Mononuclear cell (primary cell): ENCODE measurements around the gene TEX10. TPM values are rescaled to one million over a fixed set of nuclear protein-coding genes. Genes with fewer than 3 reads are reported as not detected.
A peak's percentile ranks its signal among the peaks of the same experiment; 100 is the strongest.
"Not testable (repeated sequence)": the region's sequence is repeated elsewhere in the genome, so short reads cannot be mapped to it uniquely, and the experiment has no call there.

Experiments used
- H3K27me3 ChIP-seq: 2 replicates; pipeline ENCODE4 v1.6.0; 2011; ENCODE audit warnings: low read length, control low read depth; ENCODE audit not compliant: insufficient read depth
- H3K4me1 ChIP-seq: 2 replicates; pipeline ENCODE4 v1.5.1; 2011; ENCODE audit warnings: mild to moderate bottlenecking, low read length, control low read depth; ENCODE audit not compliant: insufficient read depth
- H3K4me3 ChIP-seq: 2 replicates; pipeline ENCODE4 v1.5.1; 2011; ENCODE audit warnings: mild to moderate bottlenecking, low read length, moderate library complexity
- H3K9me3 ChIP-seq: 2 replicates; pipeline ENCODE4 v1.5.1; 2011; ENCODE audit warnings: low read depth, mild to moderate bottlenecking, control low read depth, low read length
- total RNA-seq: library from RNA; depleted of rRNA; stranded (reverse); fragments of >200 nt; gene quantifications from one replicate; pipeline ENCODE4 v1.2.3, GENCODE V29; 2012

TEX10 gene
- total RNA-seq, result 18.9 TPM

GRCh38 chr9:100352727-100353505, at the start of gene TEX10:
Gene TEX10 (minus strand): TSS chr9:100352942. CDS start chr9:100349363, 3,579 bp downstream.
- Histone ChIP-seq H3K4me3 (peak within 1 kb of the TSS; percentile 76), H3K4me1 (peaks cover 15% of the 10 kb centered on the region), H3K9me3 (no peaks in the 10 kb centered on the region), H3K27me3 (no peaks in the 10 kb centered on the region)

- Histone ChIP-seq H3K27me3 (no peaks in the 10 kb centered on the region), H3K4me1 (no peaks in the 10 kb centered on the region), H3K4me3 (no peak overlapping the region), H3K9me3 (no peaks in the 10 kb centered on the region)
These were observed 48.3 kb upstream of the TEX10 start for GRCh38 chr9:100401042-100401441.

- no peaks in the 10 kb centered on the region for H3K9me3 ChIP-seq
- peaks cover 6% of the 10 kb centered on the region for H3K4me1 ChIP-seq
- H3K4me3 ChIP-seq, result no peak overlapping the region
- H3K27me3 ChIP-seq, result no peaks in the 10 kb centered on the region
These were observed 45.0 kb upstream of the TEX10 start for GRCh38 chr9:100397529-100398266.

GRCh38 chr9:100396769-100397168, 44.0 kb upstream of the TEX10 start:
- Histone ChIP-seq H3K9me3 (no peaks in the 10 kb centered on the region), H3K4me3 (no peak overlapping the region), H3K4me1 (peaks cover 6% of the 10 kb centered on the region), H3K27me3 (no peaks in the 10 kb centered on the region)

- no peak overlapping the region for H3K4me3 ChIP-seq
- no peaks in the 10 kb centered on the region for H3K27me3 ChIP-seq
- peaks cover 6% of the 10 kb centered on the region for H3K4me1 ChIP-seq
- H3K9me3 ChIP-seq, result no peaks in the 10 kb centered on the region
These were observed 42.1 kb upstream of the TEX10 start for GRCh38 chr9:100394816-100395215.

- H3K27me3 ChIP-seq, result no peaks in the 10 kb centered on the region
- peaks cover 6% of the 10 kb centered on the region for H3K4me1 ChIP-seq
- no peaks in the 10 kb centered on the region for H3K9me3 ChIP-seq
- no peak overlapping the region for H3K4me3 ChIP-seq
These were observed 41.4 kb upstream of the TEX10 start for GRCh38 chr9:100394032-100394695.

- H3K4me3 ChIP-seq, H3K9me3 ChIP-seq, H3K4me1 ChIP-seq, H3K27me3 ChIP-seq: not testable (repeated sequence)
These were observed 40.2 kb upstream of the TEX10 start for GRCh38 chr9:100392989-100393388.

GRCh38 chr9:100379862-100380261, 27.1 kb upstream of the TEX10 start:
- no peak overlapping the region for H3K4me3 ChIP-seq
- peaks cover 6% of the 10 kb centered on the region for H3K9me3 ChIP-seq
- no peaks in the 10 kb centered on the region for H3K27me3 ChIP-seq
- H3K4me1 ChIP-seq, result no peaks in the 10 kb centered on the region

- H3K27me3 ChIP-seq, result no peaks in the 10 kb centered on the region
- H3K9me3 ChIP-seq, result no peaks in the 10 kb centered on the region
- no peak overlapping the region for H3K4me3 ChIP-seq
- H3K4me1 ChIP-seq, result no peaks in the 10 kb centered on the region
These were observed 24.3 kb upstream of the TEX10 start for GRCh38 chr9:100377015-100377414.

GRCh38 chr9:100375658-100376057, 22.9 kb upstream of the TEX10 start:
- Histone ChIP-seq H3K4me3 (no peak overlapping the region), H3K4me1 (no peaks in the 10 kb centered on the region), H3K9me3 (no peaks in the 10 kb centered on the region), H3K27me3 (no peaks in the 10 kb centered on the region)

- Histone ChIP-seq H3K4me1 (no peaks in the 10 kb centered on the region), H3K4me3 (no peak overlapping the region), H3K9me3 (no peaks in the 10 kb centered on the region), H3K27me3 (no peaks in the 10 kb centered on the region)
These were observed 19.9 kb upstream of the TEX10 start for GRCh38 chr9:100372648-100373047.

- H3K27me3 ChIP-seq, result no peaks in the 10 kb centered on the region
- H3K9me3 ChIP-seq, result no peaks in the 10 kb centered on the region
- H3K4me1 ChIP-seq, result no peaks in the 10 kb centered on the region
- no peak overlapping the region for H3K4me3 ChIP-seq
These were observed 17.5 kb upstream of the TEX10 start for GRCh38 chr9:100370064-100370723.

- H3K9me3 ChIP-seq, result no peaks in the 10 kb centered on the region
- no peaks in the 10 kb centered on the region for H3K4me1 ChIP-seq
- no peak overlapping the region for H3K4me3 ChIP-seq
- H3K27me3 ChIP-seq, result no peaks in the 10 kb centered on the region
These were observed 15.9 kb upstream of the TEX10 start for GRCh38 chr9:100368672-100369071.

GRCh38 chr9:100366121-100366520, 13.4 kb upstream of the TEX10 start:
- H3K27me3 ChIP-seq, result no peaks in the 10 kb centered on the region
- H3K4me1 ChIP-seq, result no peaks in the 10 kb centered on the region
- H3K4me3 ChIP-seq, result no peak overlapping the region
- no peaks in the 10 kb centered on the region for H3K9me3 ChIP-seq

- Histone ChIP-seq H3K9me3 (no peaks in the 10 kb centered on the region), H3K4me3 (no peak overlapping the region), H3K27me3 (no peaks in the 10 kb centered on the region), H3K4me1 (no peaks in the 10 kb centered on the region)
These were observed 11.3 kb upstream of the TEX10 start for GRCh38 chr9:100364013-100364412.
